Central memory CD8-positive, alpha-beta T cell (primary cell): ENCODE results near the gene EREG.

Experiments
- ATAC-seq: fragments of 150-1000 bp; cut with Tn5 transposase; replicated peaks from 2 replicates; pipeline ENCODE4 v1.10.0; 2022; ENCODE audit warnings: mild to moderate bottlenecking, moderate FRiP score, moderate number of reproducible peaks; ENCODE audit not compliant: poor library complexity, severe bottlenecking; ENCODE audit errors: extremely low read depth
- DNase-seq, 2 donors: peaks; one replicate each; pipeline ENCODE4 v3.0.0; 2021; ENCODE audit warnings: low spot score in 2 of 2
- H3K27ac Mint-ChIP-seq: one replicate; pipeline ENCODE4 v1.8.0; 2022; ENCODE audit warnings: low read depth, mild to moderate bottlenecking, moderate library complexity, mixed read lengths
- H3K27me3 Mint-ChIP-seq: one replicate; pipeline ENCODE4 v1.8.0; 2022; ENCODE audit warnings: mixed read lengths
- H3K36me3 Mint-ChIP-seq: one replicate; pipeline ENCODE4 v1.8.0; 2022; ENCODE audit warnings: mild to moderate bottlenecking, moderate library complexity, mixed read lengths; ENCODE audit not compliant: insufficient read depth
- H3K4me1 Mint-ChIP-seq: one replicate; pipeline ENCODE4 v1.8.0; 2022; ENCODE audit warnings: mixed read lengths
- H3K4me3 Mint-ChIP-seq: one replicate; pipeline ENCODE4 v1.8.0; 2022; ENCODE audit warnings: mild to moderate bottlenecking, moderate library complexity, mixed read lengths
- H3K9me3 Mint-ChIP-seq: one replicate; pipeline ENCODE4 v1.8.0; 2022; ENCODE audit warnings: mixed read lengths

Gene EREG

GRCh38 chr4:74362347-74362746, 2.6 kb upstream of the EREG start:
- peaks cover 14% of the 10 kb centered on the region for H3K4me1 Mint-ChIP-seq
- H3K9me3 Mint-ChIP-seq, result no peaks in the 10 kb centered on the region
- no peak overlapping the region for H3K27ac Mint-ChIP-seq
- ATAC-seq, result no peak
- no peak overlapping the region for H3K4me3 Mint-ChIP-seq
- H3K36me3 Mint-ChIP-seq, result no peaks in the 10 kb centered on the region
- DNase-seq, result no peak
- H3K27me3 Mint-ChIP-seq, result peaks cover 54% of the 10 kb centered on the region

GRCh38 chr4:74364256-74364651, 691 bp upstream of the EREG start:
- Mint-ChIP-seq H3K27ac (no peak overlapping the region), H3K4me3 (peak overlapping the region; percentile 55), H3K27me3 (peaks cover 73% of the 10 kb centered on the region), H3K4me1 (peaks cover 14% of the 10 kb centered on the region), H3K9me3 (no peaks in the 10 kb centered on the region), H3K36me3 (no peaks in the 10 kb centered on the region)
- DNase-seq, result no peak
- no peak for ATAC-seq

- peaks cover 14% of the 10 kb centered on the region for H3K4me1 Mint-ChIP-seq
- H3K4me3 Mint-ChIP-seq, result no peak overlapping the region
- no peak overlapping the region for H3K27ac Mint-ChIP-seq
- DNase-seq (no peak), ATAC-seq (no peak)
- H3K36me3 Mint-ChIP-seq, result no peaks in the 10 kb centered on the region
- no peaks in the 10 kb centered on the region for H3K9me3 Mint-ChIP-seq
- peaks cover 75% of the 10 kb centered on the region for H3K27me3 Mint-ChIP-seq
Observed at GRCh38 chr4:74365761-74366160, 816 bp downstream of the EREG start.

- H3K4me1 Mint-ChIP-seq, result peaks cover 14% of the 10 kb centered on the region
- DNase-seq (no peak), ATAC-seq (no peak)
- H3K27ac Mint-ChIP-seq, result no peak overlapping the region
- H3K36me3 Mint-ChIP-seq, result no peaks in the 10 kb centered on the region
- peaks cover 81% of the 10 kb centered on the region for H3K27me3 Mint-ChIP-seq
- H3K4me3 Mint-ChIP-seq, result no peak overlapping the region
- H3K9me3 Mint-ChIP-seq, result no peaks in the 10 kb centered on the region
Observed at GRCh38 chr4:74366367-74366911, 1.5 kb downstream of the EREG start.

GRCh38 chr4:74367656-74368290, 2.8 kb downstream of the EREG start:
- Mint-ChIP-seq H3K27me3 (peaks cover 75% of the 10 kb centered on the region), H3K4me3 (no peak overlapping the region), H3K9me3 (no peaks in the 10 kb centered on the region), H3K36me3 (no peaks in the 10 kb centered on the region), H3K4me1 (peaks cover 14% of the 10 kb centered on the region), H3K27ac (no peak overlapping the region)
- DNase-seq (no peak), ATAC-seq (no peak)

- Mint-ChIP-seq H3K4me3 (no peak overlapping the region), H3K4me1 (peaks cover 14% of the 10 kb centered on the region), H3K27ac (no peak overlapping the region), H3K27me3 (peaks cover 67% of the 10 kb centered on the region), H3K36me3 (no peaks in the 10 kb centered on the region), H3K9me3 (no peaks in the 10 kb centered on the region)
- ATAC-seq (no peak), DNase-seq (no peak)
Observed at GRCh38 chr4:74368596-74368995, 3.7 kb downstream of the EREG start.

GRCh38 chr4:74369855-74370254, 4.9 kb downstream of the EREG start:
- Mint-ChIP-seq H3K27me3 (peaks cover 54% of the 10 kb centered on the region), H3K36me3 (no peaks in the 10 kb centered on the region), H3K4me3 (no peak overlapping the region), H3K4me1 (peaks cover 6% of the 10 kb centered on the region), H3K27ac (no peak overlapping the region), H3K9me3 (no peaks in the 10 kb centered on the region)
- DNase-seq (no peak), ATAC-seq (no peak)

- Mint-ChIP-seq H3K4me3 (no peak overlapping the region), H3K27ac (peak overlapping the region; percentile 30), H3K27me3 (peaks cover 45% of the 10 kb centered on the region), H3K9me3 (no peaks in the 10 kb centered on the region), H3K4me1 (no peaks in the 10 kb centered on the region), H3K36me3 (no peaks in the 10 kb centered on the region)
- ATAC-seq, result peak; percentile 80
- DNase-seq, result no peak
Observed at GRCh38 chr4:74370912-74371311, 6.0 kb downstream of the EREG start.

GRCh38 chr4:74374128-74374527, 9.2 kb downstream of the EREG start:
- H3K36me3 Mint-ChIP-seq, result no peaks in the 10 kb centered on the region
- no peak overlapping the region for H3K27ac Mint-ChIP-seq
- ATAC-seq (no peak), DNase-seq (no peak)
- peaks cover 35% of the 10 kb centered on the region for H3K27me3 Mint-ChIP-seq
- H3K4me1 Mint-ChIP-seq, result no peaks in the 10 kb centered on the region
- no peaks in the 10 kb centered on the region for H3K9me3 Mint-ChIP-seq
- no peak overlapping the region for H3K4me3 Mint-ChIP-seq

GRCh38 chr4:74374561-74375327, 9.8 kb downstream of the EREG start:
- Mint-ChIP-seq H3K9me3 (no peaks in the 10 kb centered on the region), H3K36me3 (no peaks in the 10 kb centered on the region), H3K4me3 (no peak overlapping the region), H3K4me1 (no peaks in the 10 kb centered on the region), H3K27ac (no peak overlapping the region), H3K27me3 (peaks cover 32% of the 10 kb centered on the region)
- ATAC-seq, result no peak
- DNase-seq, result no peak

- Mint-ChIP-seq H3K27me3 (peaks cover 31% of the 10 kb centered on the region), H3K4me1 (no peaks in the 10 kb centered on the region), H3K4me3 (no peak overlapping the region), H3K27ac (no peak overlapping the region), H3K36me3 (no peaks in the 10 kb centered on the region), H3K9me3 (no peaks in the 10 kb centered on the region)
- DNase-seq (no peak), ATAC-seq (no peak)
Observed at GRCh38 chr4:74375824-74376426, 11.0 kb downstream of the EREG start.

GRCh38 chr4:74376888-74377483, 12.0 kb downstream of the EREG start:
- H3K36me3 Mint-ChIP-seq, result no peaks in the 10 kb centered on the region
- DNase-seq, result no peak
- no peaks in the 10 kb centered on the region for H3K4me1 Mint-ChIP-seq
- H3K27me3 Mint-ChIP-seq, result peaks cover 21% of the 10 kb centered on the region
- no peak overlapping the region for H3K4me3 Mint-ChIP-seq
- no peak overlapping the region for H3K27ac Mint-ChIP-seq
- no peak for ATAC-seq
- no peaks in the 10 kb centered on the region for H3K9me3 Mint-ChIP-seq
